ENCODE results near the gene PDE6A. TPM values are rescaled to one million over a fixed set of nuclear protein-coding genes. Genes with fewer than 3 reads are reported as not detected.

Gene PDE6A
- total and polyA plus RNA-seq, 4 donors = 0.06 TPM; not detected in 3

- 34% methylated on average over 1 of the region's 1 CpG for WGBS
- H3K9me3 ChIP-seq (ENCODE audit: control insufficient read depth in 4 of 4, low read length in 3 of 4) = no peaks in the 10 kb centered on the region
- H3K27ac ChIP-seq (ENCODE audit: low read depth in 1 of 2, low read length in 2 of 2) = no peak overlapping the region
- no peak overlapping the region for H3K9ac ChIP-seq (ENCODE audit: low read depth in 1 of 2, low read length in 2 of 2)
- H3K36me3 ChIP-seq (ENCODE audit: control insufficient read depth in 4 of 4, insufficient read depth in 3 of 4, low read depth in 1 of 4, low read length in 3 of 4) = no peaks in the 10 kb centered on the region
- TF ChIP-seq, protein P1, sequence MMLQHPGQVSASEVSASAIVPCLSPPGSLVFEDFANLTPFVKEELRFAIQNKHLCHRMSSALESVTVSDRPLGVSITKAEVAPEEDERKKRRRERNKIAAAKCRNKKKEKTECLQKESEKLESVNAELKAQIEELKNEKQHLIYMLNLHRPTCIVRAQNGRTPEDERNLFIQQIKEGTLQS (IDR thresholded peaks at IDR 0.05) = no peak
- H3K4me3 ChIP-seq (ENCODE audit: low read depth in 1 of 3, low read length in 3 of 3) = no peak overlapping the region
- no peak for DNase-seq (ENCODE audit: low spot score)
- H3K27me3 ChIP-seq (ENCODE audit: control insufficient read depth in 4 of 4, insufficient read depth in 4 of 4, low read length in 3 of 4) = no peaks in the 10 kb centered on the region
- H3K4me1 ChIP-seq (ENCODE audit: control insufficient read depth in 4 of 4, insufficient read depth in 4 of 4, low read length in 3 of 4) = no peaks in the 10 kb centered on the region
Measured at GRCh38 chr5:149979896-149980295, 35.3 kb upstream of the PDE6A start.

DNA sequence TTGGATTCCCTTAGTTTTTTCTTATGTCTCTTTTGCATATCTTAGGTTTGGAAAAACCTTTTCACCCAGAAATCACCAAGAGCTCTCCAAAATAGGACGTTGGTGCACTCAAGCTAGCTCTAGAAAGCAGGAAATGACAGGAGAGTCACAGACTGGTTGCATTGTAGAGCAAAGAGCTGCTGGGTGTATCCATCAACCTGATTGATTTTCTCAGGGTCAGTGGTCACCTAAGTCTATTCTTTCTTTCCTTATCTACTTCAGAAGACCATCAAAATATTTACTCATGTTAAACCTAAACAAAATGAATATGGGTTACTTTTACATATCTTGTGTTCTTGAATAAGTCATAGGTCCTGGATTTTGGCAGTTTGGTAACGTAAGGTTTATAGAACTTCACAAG lies 30.8 kb upstream of the PDE6A start:
- no peak for DNase-seq (ENCODE audit: low spot score)
- Histone ChIP-seq H3K27me3 (ENCODE audit: control insufficient read depth in 4 of 4, insufficient read depth in 4 of 4, low read length in 3 of 4) (no peaks in the 10 kb centered on the region), H3K27ac (ENCODE audit: low read depth in 1 of 2, low read length in 2 of 2) (no peak overlapping the region), H3K9me3 (ENCODE audit: control insufficient read depth in 4 of 4, low read length in 3 of 4) (no peaks in the 10 kb centered on the region), H3K36me3 (ENCODE audit: control insufficient read depth in 4 of 4, insufficient read depth in 3 of 4, low read depth in 1 of 4, low read length in 3 of 4) (no peaks in the 10 kb centered on the region), H3K4me1 (ENCODE audit: control insufficient read depth in 4 of 4, insufficient read depth in 4 of 4, low read length in 3 of 4) (no peaks in the 10 kb centered on the region), H3K4me3 (ENCODE audit: low read depth in 1 of 3, low read length in 3 of 3) (no peak overlapping the region), H3K9ac (ENCODE audit: low read depth in 1 of 2, low read length in 2 of 2) (no peak overlapping the region)
- TF ChIP-seq HNF4G (IDR thresholded peaks at IDR 0.05) = no peak
- no peak for TF ChIP-seq HNF4A (conservative IDR thresholded peaks at IDR 0.05)
- 58% methylated on average over 2 of the region's 2 CpGs for WGBS

DNA sequence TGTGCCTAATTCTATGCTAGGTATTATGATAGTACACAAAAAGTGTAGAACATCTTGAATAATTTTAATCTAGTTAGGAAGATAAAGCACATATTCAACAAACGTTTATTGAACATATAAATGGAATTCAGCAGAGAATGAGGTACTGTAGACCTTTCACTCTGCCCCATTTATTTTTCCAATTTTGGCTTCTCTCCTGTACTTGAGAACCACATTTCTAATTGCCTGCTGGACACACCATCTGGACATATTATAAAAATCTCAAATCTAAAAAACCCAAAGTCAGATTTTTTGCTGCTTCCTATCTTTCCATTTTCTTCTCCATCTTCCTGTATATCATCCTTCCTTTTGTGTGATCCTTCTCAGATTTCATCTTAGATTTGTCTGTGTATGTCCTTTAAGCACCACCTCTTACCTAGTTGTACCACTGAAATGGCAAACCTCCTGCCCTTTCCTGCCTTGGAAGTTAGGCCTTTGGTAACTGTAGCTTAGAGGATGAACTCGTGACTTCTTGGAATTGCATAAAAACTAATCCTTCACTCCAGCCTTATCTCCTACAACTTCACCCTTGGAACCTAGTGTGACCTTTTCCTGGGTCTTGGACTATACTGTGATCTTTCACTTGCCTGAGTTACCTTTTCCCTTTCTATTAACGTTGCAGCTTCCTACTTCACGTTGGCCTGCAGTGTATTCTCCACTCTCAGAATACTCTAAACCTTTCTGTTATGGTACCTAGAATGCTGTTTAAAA lies 24.8 kb upstream of the PDE6A start:
- TF ChIP-seq CTCF (IDR thresholded peaks at IDR 0.05; ENCODE audit: low read depth, low read length, missing input control) (no peak), SP1 (IDR thresholded peaks at IDR 0.05) (no peak), JUND (IDR thresholded peaks at IDR 0.05) (no peak), HNF4A (conservative IDR thresholded peaks at IDR 0.05) (no peak), YY1 (IDR thresholded peaks at IDR 0.05) (no peak), RAD21 (IDR thresholded peaks at IDR 0.05) (no peak), FOXA1 (IDR thresholded peaks at IDR 0.05) (no peak), NR2F2 (IDR thresholded peaks at IDR 0.05) (no peak), FOXA2 (IDR thresholded peaks at IDR 0.05) (no peak), HNF4G (IDR thresholded peaks at IDR 0.05) (no peak), RXRA (IDR thresholded peaks at IDR 0.05) (no peak), EGR1 (IDR thresholded peaks at IDR 0.05; ENCODE audit: low read depth in 2 of 2) (no peak), REST (IDR thresholded peaks at IDR 0.05) (no peak), TAF1 (conservative IDR thresholded peaks at IDR 0.05) (no peak), GABPA (IDR thresholded peaks at IDR 0.05 in 1 of 2, conservative IDR thresholded peaks at IDR 0.05 in 1 of 2) (no peak), MAX (IDR thresholded peaks at IDR 0.05) (no peak)
- TF ChIP-seq, protein P1 (IDR thresholded peaks at IDR 0.05) = no peak
- TF ChIP-seq, protein P2, sequence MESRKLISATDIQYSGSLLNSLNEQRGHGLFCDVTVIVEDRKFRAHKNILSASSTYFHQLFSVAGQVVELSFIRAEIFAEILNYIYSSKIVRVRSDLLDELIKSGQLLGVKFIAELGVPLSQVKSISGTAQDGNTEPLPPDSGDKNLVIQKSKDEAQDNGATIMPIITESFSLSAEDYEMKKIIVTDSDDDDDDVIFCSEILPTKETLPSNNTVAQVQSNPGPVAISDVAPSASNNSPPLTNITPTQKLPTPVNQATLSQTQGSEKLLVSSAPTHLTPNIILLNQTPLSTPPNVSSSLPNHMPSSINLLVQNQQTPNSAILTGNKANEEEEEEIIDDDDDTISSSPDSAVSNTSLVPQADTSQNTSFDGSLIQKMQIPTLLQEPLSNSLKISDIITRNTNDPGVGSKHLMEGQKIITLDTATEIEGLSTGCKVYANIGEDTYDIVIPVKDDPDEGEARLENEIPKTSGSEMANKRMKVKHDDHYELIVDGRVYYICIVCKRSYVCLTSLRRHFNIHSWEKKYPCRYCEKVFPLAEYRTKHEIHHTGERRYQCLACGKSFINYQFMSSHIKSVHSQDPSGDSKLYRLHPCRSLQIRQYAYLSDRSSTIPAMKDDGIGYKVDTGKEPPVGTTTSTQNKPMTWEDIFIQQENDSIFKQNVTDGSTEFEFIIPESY (IDR thresholded peaks at IDR 0.05) = no peak
- H3K27ac ChIP-seq (ENCODE audit: low read depth in 1 of 2, low read length in 2 of 2) = no peak overlapping the region
- 91% methylated on average over 4 of the region's 4 CpGs for WGBS

More for the DNA sequence above, 24.8 kb upstream of the PDE6A start:
- Histone ChIP-seq H3K36me3 (ENCODE audit: control insufficient read depth in 4 of 4, insufficient read depth in 3 of 4, low read depth in 1 of 4, low read length in 3 of 4) (no peaks in the 10 kb centered on the region), H3K4me1 (ENCODE audit: control insufficient read depth in 4 of 4, insufficient read depth in 4 of 4, low read length in 3 of 4) (no peaks in the 10 kb centered on the region), H3K4me3 (ENCODE audit: low read depth in 1 of 3, low read length in 3 of 3) (no peak overlapping the region), H3K9me3 (ENCODE audit: control insufficient read depth in 4 of 4, low read length in 3 of 4) (no peaks in the 10 kb centered on the region), H3K9ac (ENCODE audit: low read depth in 1 of 2, low read length in 2 of 2) (no peak overlapping the region), H3K27me3 (ENCODE audit: control insufficient read depth in 4 of 4, insufficient read depth in 4 of 4, low read length in 3 of 4) (no peaks in the 10 kb centered on the region)
- DNase-seq (ENCODE audit: low spot score) = no peak

Measured in liver (tissue), 9 donors.